NCI-H1436 treated with DMSO at 0.1 percent for 48 hours (cell line): ENCODE data around the gene IL21R.
"Not testable (repeated sequence)": the region's sequence is repeated elsewhere in the genome, so short reads cannot be mapped to it uniquely, and the experiment has no call there.

Experiments
- DNase-seq: peaks from one replicate; lab custom pipeline; 2025; lab: John Stamatoyannopoulos, UW

The IL21R gene

DNA sequence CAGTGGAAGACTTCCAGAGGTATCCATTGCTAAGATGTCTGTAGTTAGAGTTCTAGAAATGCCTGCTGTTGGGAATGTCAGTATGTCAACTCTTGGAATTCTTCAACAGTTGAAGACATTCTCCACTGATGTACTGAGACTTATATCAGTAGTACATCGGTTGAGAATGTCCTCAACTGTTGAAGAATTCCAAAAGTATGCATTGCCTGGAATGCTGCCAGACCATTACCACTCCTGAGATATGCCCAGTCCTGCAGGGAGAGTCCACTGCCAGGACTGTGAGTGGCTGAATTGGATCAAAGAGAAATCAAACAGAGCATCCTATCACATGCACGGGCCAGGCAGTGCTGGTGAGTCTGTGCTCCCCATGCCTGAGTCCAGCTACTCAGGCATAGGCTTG is 42.0 kb downstream of the IL21R start:
- DNase-seq = no peak

DNA sequence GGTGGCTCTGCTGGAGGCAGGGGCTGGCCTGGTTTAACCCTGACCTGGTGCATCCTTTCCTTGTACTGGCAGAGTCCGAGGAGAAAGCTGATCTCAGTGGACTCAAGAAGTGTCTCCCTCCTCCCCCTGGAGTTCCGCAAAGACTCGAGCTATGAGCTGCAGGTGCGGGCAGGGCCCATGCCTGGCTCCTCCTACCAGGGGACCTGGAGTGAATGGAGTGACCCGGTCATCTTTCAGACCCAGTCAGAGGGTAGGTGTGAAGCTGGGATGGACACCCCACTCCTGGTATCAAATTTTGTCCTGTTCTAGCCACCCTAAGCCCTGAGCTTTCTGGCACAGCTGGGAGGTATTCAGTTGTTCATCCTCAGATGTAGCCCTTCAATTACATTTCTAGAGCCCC is 42.5 kb downstream of the IL21R start:
- no peak for DNase-seq

DNA sequence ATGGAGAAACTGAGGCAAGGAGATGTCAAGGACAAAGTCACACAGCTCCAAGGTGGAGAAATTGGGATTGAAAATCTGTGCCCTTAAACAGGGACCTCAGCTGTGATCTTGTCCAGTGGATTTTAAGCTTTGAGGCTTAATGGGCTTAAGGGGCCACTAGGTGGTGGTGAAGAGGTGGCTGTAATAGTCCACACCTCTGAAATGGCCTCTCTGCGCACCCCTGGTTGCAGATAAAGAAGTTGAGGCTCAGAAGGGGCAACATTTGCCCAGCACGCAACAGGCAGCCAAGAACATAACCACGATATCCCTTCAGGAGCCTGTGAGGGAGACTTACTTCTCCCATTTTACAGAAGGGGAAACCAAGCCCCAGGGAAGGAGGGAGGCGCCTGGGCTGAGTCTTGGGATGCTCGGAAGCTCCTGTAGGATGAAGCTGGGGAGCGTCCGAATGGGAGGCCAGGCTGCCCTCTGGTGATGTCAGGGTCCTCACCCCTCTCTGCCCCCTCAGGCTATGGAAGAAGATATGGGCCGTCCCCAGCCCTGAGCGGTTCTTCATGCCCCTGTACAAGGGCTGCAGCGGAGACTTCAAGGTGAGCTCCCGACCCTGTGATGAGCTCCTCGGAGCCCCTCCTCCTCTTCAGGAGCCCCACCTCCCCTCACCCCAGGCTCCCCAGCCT is 43.7 kb downstream of the IL21R start:
- no peak for DNase-seq

DNA sequence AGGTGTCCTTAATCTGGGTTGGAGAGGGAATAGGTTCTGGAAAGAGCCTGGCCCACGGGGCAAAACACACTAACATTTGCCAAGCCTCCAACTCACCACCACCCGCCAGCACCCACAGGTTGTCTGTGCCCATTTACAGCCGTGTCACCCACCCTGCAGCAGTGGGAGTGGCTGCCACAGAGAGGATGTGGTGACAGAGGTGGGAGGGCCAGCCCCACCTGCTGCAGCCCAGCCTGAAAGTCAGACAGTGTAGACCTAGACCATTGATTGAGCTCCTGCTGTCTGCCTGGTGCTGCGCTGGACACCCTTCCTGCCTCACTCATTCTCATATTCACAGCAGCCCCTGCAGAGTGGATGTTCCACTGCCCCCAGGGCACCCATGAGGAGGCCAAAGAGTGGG is 44.7 kb downstream of the IL21R start:
- no peak for DNase-seq

DNA sequence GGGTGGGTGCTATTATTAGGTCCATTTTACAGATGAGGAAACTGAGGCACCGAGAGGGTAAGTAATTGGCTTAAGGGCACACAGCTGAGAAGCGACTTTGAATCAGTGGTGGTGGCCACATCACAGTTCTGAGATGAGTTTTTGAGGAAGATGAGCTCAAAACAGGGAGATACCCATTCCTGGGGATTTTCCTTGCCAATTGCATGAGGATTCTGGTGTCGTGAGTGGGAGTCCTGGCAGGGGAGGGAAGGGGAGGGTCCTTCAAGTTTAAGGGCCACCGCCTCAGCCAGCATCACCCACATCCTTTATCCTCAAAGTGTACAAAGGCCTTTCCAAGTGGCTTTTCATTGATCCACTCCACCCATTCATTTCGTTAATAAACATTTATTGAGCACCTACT is 45.3 kb downstream of the IL21R start:
- no peak for DNase-seq

DNA sequence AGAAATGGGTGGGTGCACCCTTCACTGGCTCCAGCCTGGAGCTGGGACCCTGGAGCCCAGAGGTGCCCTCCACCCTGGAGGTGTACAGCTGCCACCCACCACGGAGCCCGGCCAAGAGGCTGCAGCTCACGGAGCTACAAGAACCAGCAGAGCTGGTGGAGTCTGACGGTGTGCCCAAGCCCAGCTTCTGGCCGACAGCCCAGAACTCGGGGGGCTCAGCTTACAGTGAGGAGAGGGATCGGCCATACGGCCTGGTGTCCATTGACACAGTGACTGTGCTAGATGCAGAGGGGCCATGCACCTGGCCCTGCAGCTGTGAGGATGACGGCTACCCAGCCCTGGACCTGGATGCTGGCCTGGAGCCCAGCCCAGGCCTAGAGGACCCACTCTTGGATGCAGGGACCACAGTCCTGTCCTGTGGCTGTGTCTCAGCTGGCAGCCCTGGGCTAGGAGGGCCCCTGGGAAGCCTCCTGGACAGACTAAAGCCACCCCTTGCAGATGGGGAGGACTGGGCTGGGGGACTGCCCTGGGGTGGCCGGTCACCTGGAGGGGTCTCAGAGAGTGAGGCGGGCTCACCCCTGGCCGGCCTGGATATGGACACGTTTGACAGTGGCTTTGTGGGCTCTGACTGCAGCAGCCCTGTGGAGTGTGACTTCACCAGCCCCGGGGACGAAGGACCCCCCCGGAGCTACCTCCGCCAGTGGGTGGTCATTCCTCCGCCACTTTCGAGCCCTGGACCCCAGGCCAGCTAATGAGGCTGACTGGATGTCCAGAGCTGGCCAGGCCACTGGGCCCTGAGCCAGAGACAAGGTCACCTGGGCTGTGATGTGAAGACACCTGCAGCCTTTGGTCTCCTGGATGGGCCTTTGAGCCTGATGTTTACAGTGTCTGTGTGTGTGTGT is 46.8 kb downstream of the IL21R start:
- DNase-seq = no peak

DNA sequence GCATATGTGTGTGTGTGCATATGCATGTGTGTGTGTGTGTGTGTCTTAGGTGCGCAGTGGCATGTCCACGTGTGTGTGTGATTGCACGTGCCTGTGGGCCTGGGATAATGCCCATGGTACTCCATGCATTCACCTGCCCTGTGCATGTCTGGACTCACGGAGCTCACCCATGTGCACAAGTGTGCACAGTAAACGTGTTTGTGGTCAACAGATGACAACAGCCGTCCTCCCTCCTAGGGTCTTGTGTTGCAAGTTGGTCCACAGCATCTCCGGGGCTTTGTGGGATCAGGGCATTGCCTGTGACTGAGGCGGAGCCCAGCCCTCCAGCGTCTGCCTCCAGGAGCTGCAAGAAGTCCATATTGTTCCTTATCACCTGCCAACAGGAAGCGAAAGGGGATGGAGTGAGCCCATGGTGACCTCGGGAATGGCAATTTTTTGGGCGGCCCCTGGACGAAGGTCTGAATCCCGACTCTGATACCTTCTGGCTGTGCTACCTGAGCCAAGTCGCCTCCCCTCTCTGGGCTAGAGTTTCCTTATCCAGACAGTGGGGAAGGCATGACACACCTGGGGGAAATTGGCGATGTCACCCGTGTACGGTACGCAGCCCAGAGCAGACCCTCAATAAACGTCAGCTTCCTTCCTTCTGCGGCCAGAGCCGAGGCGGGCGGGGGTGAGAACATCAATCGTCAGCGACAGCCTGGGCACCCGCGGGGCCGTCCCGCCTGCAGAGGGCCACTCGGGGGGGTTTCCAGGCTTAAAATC is 47.6 kb downstream of the IL21R start:
- no peak for DNase-seq

DNA sequence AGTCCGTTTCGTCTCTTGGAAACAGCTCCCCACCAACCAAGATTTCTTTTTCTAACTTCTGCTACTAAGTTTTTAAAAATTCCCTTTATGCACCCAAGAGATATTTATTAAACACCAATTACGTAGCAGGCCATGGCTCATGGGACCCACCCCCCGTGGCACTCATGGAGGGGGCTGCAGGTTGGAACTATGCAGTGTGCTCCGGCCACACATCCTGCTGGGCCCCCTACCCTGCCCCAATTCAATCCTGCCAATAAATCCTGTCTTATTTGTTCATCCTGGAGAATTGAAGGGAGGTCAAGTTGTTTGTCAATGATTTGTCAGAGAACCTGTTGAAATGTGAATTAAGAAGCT is 48.2 kb downstream of the IL21R start:
- DNase-seq = no peak

DNA sequence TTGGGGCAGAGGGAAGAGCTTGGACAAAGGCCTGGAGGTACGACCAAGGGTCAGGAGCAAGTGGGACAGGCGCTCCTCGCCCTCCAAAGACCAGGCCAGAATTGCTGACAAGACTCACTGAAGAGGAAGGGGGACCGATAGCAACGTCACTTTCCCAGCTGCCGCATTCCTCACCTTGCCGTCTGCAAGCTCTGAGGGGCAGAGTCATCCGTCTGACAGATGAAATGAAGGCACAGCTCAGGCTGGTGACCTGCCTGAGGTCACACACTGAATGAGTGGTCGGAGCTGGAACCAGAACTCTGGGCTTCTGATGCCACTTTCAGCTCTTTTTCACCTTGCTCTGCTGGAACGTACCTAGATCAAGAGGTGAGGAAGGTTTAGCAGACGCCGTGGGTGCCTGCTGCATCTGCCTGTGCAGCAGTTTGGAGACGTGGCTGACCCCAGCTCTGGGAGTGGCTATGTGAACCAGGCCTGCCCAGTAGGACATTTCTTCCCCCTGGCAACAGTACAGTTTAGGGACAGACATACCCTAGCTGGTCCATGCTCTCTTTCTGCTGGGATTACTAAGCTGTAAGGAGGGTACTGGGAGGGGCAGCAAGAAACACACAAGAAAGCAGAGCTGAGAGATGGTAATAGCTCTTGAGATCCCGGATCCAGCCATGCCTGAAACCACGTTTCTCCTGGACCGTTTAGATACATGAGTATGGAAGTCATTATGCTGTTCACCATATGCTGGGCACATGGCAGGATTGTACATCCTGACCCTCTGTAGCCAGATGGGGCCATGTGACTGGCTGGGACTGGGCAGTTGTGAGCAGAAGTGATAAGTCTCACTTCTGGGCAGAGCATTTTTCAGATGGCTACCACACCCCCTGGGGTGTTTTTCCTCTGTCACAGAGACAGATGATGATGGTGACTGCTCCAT is 50.9 kb downstream of the IL21R start:
- no peak for DNase-seq

DNA sequence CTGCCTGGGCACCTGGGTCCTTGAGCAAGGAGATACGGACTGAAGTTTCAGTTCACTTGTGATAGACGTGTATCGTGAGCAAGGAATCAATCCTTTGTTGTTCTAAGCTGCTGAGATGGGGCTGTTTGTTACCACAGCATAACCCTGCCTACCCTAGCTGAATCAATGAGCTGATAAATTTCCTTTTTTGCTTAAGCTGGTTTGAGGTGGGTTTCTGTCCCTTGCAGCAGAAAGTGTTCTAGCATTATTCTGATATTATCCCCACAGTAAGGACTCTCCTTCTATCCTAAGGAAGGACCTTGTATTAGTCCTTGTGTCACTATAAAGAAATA is 51.5 kb downstream of the IL21R start:
- no peak for DNase-seq

DNA sequence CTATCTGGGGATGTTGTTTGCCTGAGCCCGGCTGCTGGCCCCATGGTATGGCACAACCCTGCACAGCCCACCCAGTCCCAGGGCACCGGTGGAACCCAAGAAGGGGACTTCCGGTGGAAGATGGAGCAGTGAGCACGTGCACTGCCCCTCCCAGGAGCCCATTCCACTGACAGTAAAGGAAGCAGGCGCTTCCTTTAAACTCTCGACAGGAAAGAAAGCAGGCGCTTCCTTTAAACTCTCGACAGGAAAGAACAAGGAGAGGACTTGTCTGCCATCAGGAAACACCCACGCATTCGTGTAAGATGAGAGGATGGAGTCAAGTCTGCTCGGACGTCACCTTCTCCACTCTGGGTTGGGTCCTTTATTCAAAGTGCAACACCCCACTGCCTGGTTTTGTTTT is 53.7 kb downstream of the IL21R start:
- DNase-seq = no peak

DNA sequence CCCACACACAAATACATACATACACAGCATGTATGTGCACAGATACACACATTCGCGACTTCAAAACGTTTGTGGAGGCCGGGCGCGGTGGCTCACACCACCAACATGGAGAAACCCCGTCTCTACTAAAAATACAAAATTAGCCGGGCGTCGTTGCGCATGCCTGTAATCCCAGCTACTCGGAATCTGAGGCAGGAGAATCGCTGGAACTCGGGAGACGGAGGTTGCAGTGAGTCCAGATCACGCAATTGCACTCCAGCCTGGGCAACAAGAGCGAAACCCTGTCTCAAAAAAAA is 55.6 kb downstream of the IL21R start:
- DNase-seq = not testable (repeated sequence)

DNA sequence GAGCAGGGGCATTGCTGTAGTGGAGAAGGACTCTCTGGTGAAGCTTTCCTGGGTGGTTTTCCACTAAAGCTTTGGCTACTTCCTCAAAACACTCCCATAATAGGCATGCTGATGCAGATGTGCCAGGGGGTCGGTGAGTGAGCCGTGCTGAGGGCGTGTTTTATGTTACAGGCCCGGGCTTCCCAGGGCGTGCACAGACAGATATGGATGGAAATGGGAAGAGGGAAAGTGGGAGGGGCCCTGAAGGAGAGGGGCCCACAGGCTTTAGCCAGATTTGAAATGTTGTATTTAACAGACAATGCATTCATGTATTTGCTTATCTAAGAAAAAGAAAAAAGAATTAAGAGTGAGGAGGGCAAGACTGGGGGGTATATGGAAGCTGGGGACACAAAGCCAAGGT is 56.3 kb downstream of the IL21R start:
- DNase-seq = no peak

DNA sequence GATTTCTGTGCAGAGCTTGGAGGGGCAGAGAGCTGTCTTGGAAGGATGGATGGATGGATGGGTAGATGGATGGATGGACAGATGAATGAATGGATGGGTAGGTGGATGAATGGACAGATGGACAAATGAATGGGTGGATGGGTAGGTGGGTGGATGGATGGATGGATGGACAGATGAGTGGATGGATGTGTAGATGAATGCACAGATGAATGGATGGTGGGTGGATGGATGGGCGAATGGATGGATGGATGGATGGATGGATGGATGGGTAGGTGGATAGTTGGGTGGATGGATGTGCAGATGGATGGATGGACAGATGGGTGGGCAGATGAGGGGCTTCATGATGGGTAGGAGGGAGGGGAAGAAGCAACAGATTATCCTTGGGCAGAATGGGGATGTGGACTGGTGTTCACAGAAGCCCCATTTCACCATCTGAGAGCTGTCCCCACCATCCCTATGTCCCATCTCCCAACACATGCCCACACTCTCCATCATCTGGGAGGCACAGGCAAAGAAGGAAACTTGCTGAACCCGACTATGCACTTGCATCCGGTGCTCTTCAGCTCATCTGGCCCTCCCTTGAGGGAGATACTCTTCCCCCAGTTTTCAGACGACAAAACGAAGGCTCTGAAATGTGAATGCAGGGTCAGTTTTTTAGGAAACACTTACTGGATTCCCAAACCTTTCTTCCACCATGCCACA is 57.2 kb downstream of the IL21R start:
- DNase-seq = no peak

DNA sequence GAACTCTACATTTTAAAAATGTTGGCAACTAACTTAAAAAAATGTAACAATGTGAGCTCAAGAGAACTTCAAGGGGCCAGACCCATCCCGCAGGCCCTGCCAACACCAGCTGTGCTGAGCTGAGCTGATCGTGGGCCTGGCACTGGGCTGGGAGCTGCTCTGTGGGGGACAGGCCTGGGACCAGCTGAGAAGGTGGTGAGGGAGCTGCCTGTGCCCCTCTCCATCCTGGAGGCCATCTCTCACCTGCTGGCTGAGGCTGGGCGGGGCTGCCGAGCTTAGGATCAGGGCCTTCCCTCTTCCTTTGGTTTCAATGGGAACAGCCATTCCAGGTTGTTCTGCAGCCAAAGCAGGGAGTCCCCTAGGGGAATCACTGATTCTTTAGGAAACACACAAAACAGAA is 58.2 kb downstream of the IL21R start:
- DNase-seq = no peak

DNA sequence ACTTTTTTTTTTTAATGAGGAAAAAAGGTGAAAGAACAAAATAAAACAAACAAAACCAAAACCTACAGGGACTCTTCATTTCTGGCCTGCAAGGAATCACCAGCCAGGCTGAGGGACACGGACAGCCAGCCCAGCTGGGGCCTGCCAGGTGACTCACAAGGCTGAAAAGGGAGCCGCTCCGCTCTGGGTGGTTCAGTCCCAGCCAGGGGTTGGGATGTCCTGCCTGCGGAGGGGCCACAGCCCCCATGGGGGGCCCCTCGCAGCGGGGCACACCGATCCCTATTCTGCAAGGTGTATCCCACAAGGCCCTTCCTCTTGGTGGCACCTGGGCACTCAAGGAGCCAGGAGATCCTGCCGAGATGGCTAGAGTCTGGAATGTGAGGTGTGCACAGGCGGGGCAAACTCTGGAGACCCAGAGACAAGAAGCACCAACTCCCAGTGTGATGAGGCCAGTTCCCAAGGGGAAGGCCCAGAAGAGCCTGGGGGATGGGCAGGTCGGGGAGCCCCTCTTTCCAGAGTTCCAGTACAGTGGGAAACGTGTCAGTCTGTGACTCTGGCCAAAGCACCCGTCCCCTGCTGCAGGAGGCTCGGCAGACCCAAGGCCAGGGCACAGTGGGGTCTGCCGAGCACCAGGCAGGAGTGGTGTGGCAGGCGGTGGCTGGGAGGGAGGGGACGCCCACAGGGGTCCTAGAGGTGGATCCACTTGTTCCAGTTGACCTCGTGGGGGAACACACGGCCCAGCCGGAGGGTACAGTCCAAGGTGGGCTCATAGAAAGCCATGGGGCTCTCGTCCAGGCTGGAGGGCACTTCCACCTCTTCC is 58.9 kb downstream of the IL21R start:
- DNase-seq = no peak

DNA sequence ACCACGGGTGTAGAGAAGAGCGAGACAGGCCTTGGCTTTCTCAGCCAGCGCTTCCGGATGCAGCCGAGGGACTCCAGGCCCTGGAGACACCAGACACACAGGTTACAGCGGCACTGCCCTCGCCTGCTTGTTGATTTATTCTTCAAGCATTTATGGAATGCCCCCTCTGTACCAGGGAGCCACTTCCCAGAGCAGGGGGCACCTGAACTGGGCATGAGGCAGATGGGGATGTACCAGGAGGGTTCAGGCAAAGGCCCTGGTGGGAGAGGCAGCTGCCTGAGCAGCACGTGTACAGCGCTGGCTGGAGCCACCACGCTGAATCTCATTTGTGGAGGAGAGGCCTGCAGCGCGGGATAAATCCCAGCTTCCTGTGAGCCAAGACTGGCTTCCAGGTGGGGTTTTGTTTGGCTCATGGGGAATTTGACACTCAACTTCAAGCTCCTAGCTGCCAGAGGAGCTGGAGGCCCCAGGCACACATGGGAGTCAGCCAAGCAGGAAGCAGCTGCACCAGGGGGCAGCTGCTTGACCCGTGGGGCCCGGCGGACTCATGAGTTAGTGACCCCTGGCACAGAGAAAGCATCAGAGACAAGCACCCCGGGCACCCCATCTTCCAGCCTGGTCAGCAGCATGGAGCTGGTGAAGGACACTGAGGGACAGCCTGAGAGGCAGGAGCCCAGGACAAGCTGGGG is 59.7 kb downstream of the IL21R start:
- no peak for DNase-seq

DNA sequence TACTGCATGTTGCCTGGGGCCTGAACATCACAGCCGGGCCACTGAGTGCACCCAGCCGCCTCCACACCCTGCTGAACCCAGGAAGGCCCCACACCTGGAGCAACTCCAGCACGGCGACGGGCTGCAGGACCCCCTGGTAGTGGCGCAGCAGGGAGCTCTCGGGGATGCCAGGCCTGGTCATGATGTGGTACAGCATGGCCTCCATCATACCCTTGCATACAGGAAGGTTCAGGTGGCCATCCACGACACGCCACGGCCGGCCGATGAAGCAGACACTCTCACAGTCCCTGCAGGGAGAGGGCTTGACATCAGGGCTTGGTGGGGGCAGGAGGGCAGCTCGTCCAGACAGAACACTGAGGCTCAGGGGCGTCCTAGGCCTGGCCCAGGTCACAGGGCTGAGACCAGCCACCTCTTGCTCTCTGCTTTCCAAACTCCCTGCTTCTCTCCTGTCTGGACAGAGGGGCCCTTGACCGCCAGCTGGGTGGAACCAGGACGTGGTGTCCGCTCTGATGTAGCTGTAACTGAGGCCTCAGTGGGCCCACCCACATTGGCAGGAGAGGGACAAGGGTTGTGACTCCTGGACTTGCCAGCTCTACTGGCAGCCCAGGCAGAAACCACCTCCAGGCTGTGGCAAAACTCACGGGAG is 60.3 kb downstream of the IL21R start:
- DNase-seq = no peak

DNA sequence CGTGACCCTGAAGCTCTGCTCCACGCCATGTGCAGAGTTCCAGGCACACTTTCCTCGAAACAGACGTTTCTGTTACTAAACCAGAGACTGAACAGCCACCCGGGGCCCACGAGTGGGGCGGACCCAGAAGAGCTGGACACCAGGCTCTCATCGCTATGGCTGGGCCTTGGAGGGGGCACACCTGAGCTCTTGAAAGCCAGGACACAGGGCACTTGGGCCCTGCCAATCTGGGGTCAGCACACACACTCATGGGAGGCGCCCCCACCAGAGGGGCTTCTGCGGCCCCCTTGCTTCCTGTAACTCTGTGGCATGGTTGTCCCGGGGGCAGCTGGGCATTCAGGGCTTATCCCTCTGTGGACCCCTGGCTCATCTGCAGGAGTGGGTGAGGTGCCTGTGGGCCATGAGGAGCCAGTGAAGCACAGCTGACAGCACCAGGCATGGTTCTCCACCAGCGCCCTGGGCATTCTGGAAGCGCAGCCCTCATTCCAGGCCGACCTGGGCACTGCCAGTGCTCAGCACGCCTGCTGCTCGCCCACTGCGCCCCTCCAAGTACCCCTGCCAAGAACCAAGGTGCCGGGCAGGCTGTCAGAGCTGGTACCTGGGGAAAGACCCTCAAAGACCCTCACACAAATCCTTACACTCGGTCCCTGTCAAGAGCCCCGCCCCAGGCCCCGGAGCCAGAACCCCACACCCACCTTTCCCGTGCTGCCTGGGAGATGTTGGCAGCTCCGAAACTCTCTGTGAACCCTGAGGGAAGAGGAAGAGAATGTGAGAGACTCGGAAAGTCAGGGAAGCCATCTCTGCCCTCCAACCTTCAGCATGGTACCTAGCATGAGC is 61.1 kb downstream of the IL21R start:
- no peak for DNase-seq
